ENCODE results near the gene ZNF599. TPM values are rescaled to one million over a fixed set of nuclear protein-coding genes. Genes with fewer than 3 reads are reported as not detected.
A peak's percentile ranks its signal among the peaks of the same experiment; 100 is the strongest.

Gene ZNF599
- total and polyA plus RNA-seq, 2 donors (not counting 1 experiment from before 2014, with no cell fraction given) = 6.0 to 7.6 TPM

- POLR2A ChIA-PET = no interaction called here
- intact Hi-C loops (cut with micrococcal nuclease) = loop anchor here (1.0 kb wide), 2 partner anchors 40 to 153 kb away; partner anchors contain the start of gene ZNF30
- H4K20me1 ChIP-seq (ENCODE audit: control insufficient read depth, insufficient read depth, low read length, poor library complexity, severe bottlenecking) = no peaks in the 10 kb centered on the region
- no peaks in the 10 kb centered on the region for H3K79me2 ChIP-seq (ENCODE audit: control insufficient read depth, insufficient read depth, low read length)
- Mint-ChIP-seq H3K4me1 (peaks cover 19% of the 10 kb centered on the region), H3K27me3 (peaks cover 25% of the 10 kb centered on the region), H3K9me3 (ENCODE audit: insufficient read depth) (no peaks in the 10 kb centered on the region), H3K27ac (no peak overlapping the region), H3K4me3 (peak overlapping the region; percentile 98)
- TF ChIP-seq CTCF (IDR thresholded peaks at IDR 0.05) (no peak), EZH2 (IDR thresholded peaks at IDR 0.05; ENCODE audit: borderline replicate concordance, insufficient read depth, low read depth, low read length, poor library complexity, severe bottlenecking) (no peak)
- CTCF ChIA-PET = no interaction called here
- peaks cover 0 to 6% (median 1%) of the 10 kb centered on the region in 3 donors for H3K9me3 ChIP-seq (ENCODE audit: control extremely low read depth in 1 of 3, control insufficient read depth in 2 of 3, insufficient read depth in 1 of 3, low read length in 2 of 3)
- H3K9ac ChIP-seq (ENCODE audit: low read length) = no peak overlapping the region
- peaks cover 8 to 9% of the 10 kb centered on the region in 2 donors for H3K4me1 ChIP-seq (ENCODE audit: control insufficient read depth in 2 of 2, insufficient read depth in 2 of 2, low read length in 2 of 2)
- WGBS (ENCODE audit: insufficient coverage) = no CpG with 5 or more reads among the region's 2 CpGs
- peaks cover 0 to 9% (median 2%) of the 10 kb centered on the region in 4 experiments for H3K27me3 ChIP-seq (replicated peaks in 1 of 4; ENCODE audit: control extremely low read depth in 1 of 4, control insufficient read depth in 3 of 4, insufficient read depth in 4 of 4, low read length in 3 of 4)
- no peak overlapping the region for H3K27ac ChIP-seq (ENCODE audit: low read length in 2 of 2)
- DNase-seq = no peak
- H2AFZ ChIP-seq (ENCODE audit: insufficient read depth, low read depth, low read length, poor library complexity, severe bottlenecking) = peak overlapping the region; percentile 92
- peak overlapping the region; percentile 91 for H3K4me2 ChIP-seq (replicated peaks; ENCODE audit: low read depth, low read length, poor library complexity, severe bottlenecking)
- H3K36me3 ChIP-seq (replicated peaks in 1 of 2; ENCODE audit: control extremely low read depth in 1 of 2, control insufficient read depth in 1 of 2, extremely low read depth in 1 of 2, insufficient read depth in 2 of 2, low read length in 1 of 2) = no peaks in the 10 kb centered on the region
- H3K4me3 ChIP-seq (ENCODE audit: control extremely low read depth in 1 of 5, extremely low read depth in 1 of 5, insufficient read depth in 1 of 5, low read depth in 2 of 5, low read length in 4 of 5) = peak overlapping the region in 4 of 5 experiments; percentile 69 to 79 (median 72)
- ATAC-seq (ENCODE audit: low read depth) = no peak
These were observed 495 bp upstream of the ZNF599 start for GRCh38 chr19:34773555-34773864.

GRCh38 chr19:34767951-34768350 lies 5.1 kb downstream of the ZNF599 start:
- intact Hi-C loops (cut with micrococcal nuclease) = no loop called here
- 100% methylated on average over 1 of the region's 3 CpGs for WGBS (ENCODE audit: insufficient coverage)
- Mint-ChIP-seq H3K27ac (no peak overlapping the region), H3K4me1 (peaks cover 14% of the 10 kb centered on the region), H3K9me3 (ENCODE audit: insufficient read depth) (peaks cover 15% of the 10 kb centered on the region), H3K4me3 (no peak overlapping the region), H3K27me3 (no peaks in the 10 kb centered on the region)
- Histone ChIP-seq H3K79me2 (ENCODE audit: control insufficient read depth, insufficient read depth, low read length) (no peaks in the 10 kb centered on the region), H3K9ac (ENCODE audit: low read length) (no peak overlapping the region), H3K4me1 (ENCODE audit: control insufficient read depth in 2 of 2, insufficient read depth in 2 of 2, low read length in 2 of 2) (peaks cover 7 to 8% of the 10 kb centered on the region in 2 donors), H4K20me1 (ENCODE audit: control insufficient read depth, insufficient read depth, low read length, poor library complexity, severe bottlenecking) (no peaks in the 10 kb centered on the region), H3K4me3 (ENCODE audit: control extremely low read depth in 1 of 5, extremely low read depth in 1 of 5, insufficient read depth in 1 of 5, low read depth in 2 of 5, low read length in 4 of 5) (no peak overlapping the region), H2AFZ (ENCODE audit: insufficient read depth, low read depth, low read length, poor library complexity, severe bottlenecking) (no peak overlapping the region), H3K4me2 (replicated peaks; ENCODE audit: low read depth, low read length, poor library complexity, severe bottlenecking) (no peak overlapping the region), H3K36me3 (replicated peaks in 1 of 2; ENCODE audit: control extremely low read depth in 1 of 2, control insufficient read depth in 1 of 2, extremely low read depth in 1 of 2, insufficient read depth in 2 of 2, low read length in 1 of 2) (peaks cover 0 to 11% of the 10 kb centered on the region in 2 experiments), H3K27me3 (replicated peaks in 1 of 4; ENCODE audit: control extremely low read depth in 1 of 4, control insufficient read depth in 3 of 4, insufficient read depth in 4 of 4, low read length in 3 of 4) (no peaks in the 10 kb centered on the region), H3K9me3 (ENCODE audit: control extremely low read depth in 1 of 3, control insufficient read depth in 2 of 3, insufficient read depth in 1 of 3, low read length in 2 of 3) (peaks cover under 1 to 16% (median 5%) of the 10 kb centered on the region in 3 donors), H3K27ac (ENCODE audit: low read length in 2 of 2) (no peak overlapping the region)
- ChIA-PET POLR2A (no interaction called here), CTCF (no interaction called here)
- DNase-seq (no peak), ATAC-seq (ENCODE audit: low read depth) (no peak)
- no peak for TF ChIP-seq EZH2 (IDR thresholded peaks at IDR 0.05; ENCODE audit: borderline replicate concordance, insufficient read depth, low read depth, low read length, poor library complexity, severe bottlenecking)
- no peak for TF ChIP-seq CTCF (IDR thresholded peaks at IDR 0.05)
